OCI-LY1 (cell line): ENCODE results near the gene PCBP4.

ENCODE experiments used
- H2AFZ ChIP-seq: fragments of 200-600 bp; sonication (generic), shearing (Covaris generic); 2 replicates; pipeline ENCODE4 v1.6.0; 2014; ENCODE audit warnings: antibody characterized with exemption, mild to moderate bottlenecking, low read length
- H3F3A ChIP-seq: fragments of 200-600 bp; sonication (generic), shearing (Covaris generic); 2 replicates; pipeline ENCODE4 v1.6.0; 2014; ENCODE audit warnings: mild to moderate bottlenecking, antibody characterized with exemption, low read length, moderate library complexity; ENCODE audit not compliant: insufficient read depth
- H3K27ac ChIP-seq: fragments of 200-600 bp; sonication (generic); 2 replicates; pipeline ENCODE4 v1.5.1; 2014; ENCODE audit warnings: low read length, mixed run types, mild to moderate bottlenecking, low read depth; ENCODE audit not compliant: poor library complexity, severe bottlenecking
- H3K27me3 ChIP-seq: fragments of 200-600 bp; sonication (generic); 2 replicates; pipeline ENCODE4 v1.6.0; 2014; ENCODE audit warnings: antibody characterized with exemption, mild to moderate bottlenecking, low read length, moderate library complexity; ENCODE audit not compliant: insufficient read depth
- H3K36me3 ChIP-seq: fragments of 200-600 bp; sonication (generic); 2 replicates; pipeline ENCODE4 v1.6.1; 2014; ENCODE audit warnings: mild to moderate bottlenecking, antibody characterized with exemption, low read length, moderate library complexity, mixed read lengths; ENCODE audit not compliant: insufficient read depth
- H3K4me1 ChIP-seq: fragments of 200-600 bp; sonication (generic); 2 replicates; pipeline ENCODE4 v1.5.1; 2014; ENCODE audit warnings: mild to moderate bottlenecking, low read length, moderate library complexity; ENCODE audit not compliant: insufficient read depth, severe bottlenecking
- H3K4me2 ChIP-seq: fragments of 200-600 bp; sonication (generic), shearing (Covaris generic); 2 replicates; pipeline ENCODE4 v1.6.1; 2014; ENCODE audit warnings: low read length
- H3K4me3 ChIP-seq: fragments of 200-600 bp; sonication (generic); 2 replicates; pipeline ENCODE4 v1.5.1; 2014; ENCODE audit warnings: low read length, low read depth, mild to moderate bottlenecking, mixed read lengths; ENCODE audit not compliant: poor library complexity, severe bottlenecking
- H3K79me2 ChIP-seq: fragments of 200-600 bp; shearing (Covaris generic); 2 replicates; pipeline ENCODE4 v1.6.1; 2016; ENCODE audit warnings: mixed run types, low read length, mixed read lengths; ENCODE audit not compliant: insufficient read depth
- H3K9ac ChIP-seq: fragments of 200-600 bp; sonication (generic), shearing (Covaris generic); 2 replicates; pipeline ENCODE4 v1.6.1; 2014; ENCODE audit warnings: mild to moderate bottlenecking, low read length, mixed read lengths
- H3K9me2 ChIP-seq: fragments of 200-600 bp; sonication (generic), shearing (Covaris generic); 2 replicates; pipeline ENCODE4 v1.6.1; 2014; ENCODE audit warnings: low read depth, mild to moderate bottlenecking, low read length, mixed read lengths
- H3K9me3 ChIP-seq: fragments of 200-600 bp; shearing (Covaris generic); 2 replicates; pipeline ENCODE4 v1.6.1; 2014; ENCODE audit warnings: low read length, mixed read lengths
- H4K20me1 ChIP-seq: fragments of 200-600 bp; sonication (generic), shearing (Covaris generic); 2 replicates; pipeline ENCODE4 v1.6.0; 2016; ENCODE audit warnings: mild to moderate bottlenecking, low read length; ENCODE audit not compliant: insufficient read depth
- EZH2 ChIP-seq: fragments of 200-600 bp; sonication (generic), shearing (Covaris generic); IDR thresholded peaks from 2 replicates; pipeline ENCODE4 v1.8.0; 2017; ENCODE audit warnings: borderline replicate concordance, mixed run types, mild to moderate bottlenecking, antibody characterized with exemption, low read length, moderate library complexity, mixed read lengths
- TF ChIP-seq, protein P1 (sequence below): fragments of 200-600 bp; sonication (generic), shearing (Covaris generic); IDR thresholded peaks from 2 replicates; pipeline ENCODE4 v1.5.1; 2017; ENCODE audit warnings: mild to moderate bottlenecking, antibody characterized with exemption, low read length, moderate library complexity, mixed read lengths

Gene PCBP4

DNA sequence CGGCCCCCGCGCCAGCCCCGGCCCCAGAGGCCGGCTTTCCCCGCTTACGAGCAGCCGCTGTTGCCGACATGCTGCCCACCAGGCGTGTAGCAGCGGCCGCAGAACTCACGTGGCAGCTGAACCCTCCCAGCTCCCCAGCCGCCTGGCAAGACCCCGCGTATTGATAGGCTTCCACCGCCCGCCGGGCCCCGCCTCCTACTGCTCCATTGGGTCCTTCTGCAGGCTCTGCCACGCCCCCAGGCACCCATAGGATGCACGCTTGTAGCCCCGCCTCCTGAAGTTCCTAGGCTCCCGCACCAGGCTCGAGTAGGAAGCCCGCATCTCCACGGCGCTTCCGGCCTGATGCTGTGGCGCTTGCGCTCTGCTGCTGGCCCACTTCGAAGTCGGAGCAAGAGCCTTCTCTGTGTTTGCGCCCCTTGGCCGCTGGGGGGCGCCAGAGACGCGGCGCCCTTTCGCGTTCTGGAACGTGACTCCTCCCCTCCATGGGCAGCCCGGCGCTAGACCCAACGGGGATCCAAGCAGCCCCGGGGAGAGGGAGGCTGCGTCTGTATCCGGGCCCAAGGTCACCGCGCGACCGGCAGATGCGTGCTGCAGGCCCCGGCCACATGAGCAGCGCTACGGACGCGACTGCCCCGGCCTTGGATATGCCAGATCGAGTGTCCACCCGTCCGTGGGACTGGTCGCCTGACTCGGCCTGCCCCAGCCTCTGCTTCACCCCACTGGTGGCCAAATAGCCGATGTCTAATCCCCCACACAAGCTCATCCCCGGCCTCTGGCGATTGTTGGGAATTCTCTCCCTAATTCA, 25.3 kb downstream of the PCBP4 start, which contains the start of the genes PARP3 and RRP9:
Gene PARP3 (plus strand): TSS at position 566 of the 805 bp plus-strand sequence. CDS start 993 bp downstream, outside the sequence.
Gene RRP9 (minus strand): TSS at position 107 of the 805 bp plus-strand sequence. CDS start 37 bp downstream, at position 70.
- no peaks in the 10 kb centered on the region for H3K27me3 ChIP-seq
- peak within 1 kb of the TSS; percentile 88 for H3K4me2 ChIP-seq
- H3K36me3 ChIP-seq = peaks cover 13% of the 10 kb centered on the region; the same call in 1 of the 2 replicates
- no peaks in the 10 kb centered on the region for H3K9me2 ChIP-seq
- no peak within 1 kb of the TSS; the same call in 1 of the 2 replicates for H2AFZ ChIP-seq
- H3K27ac ChIP-seq = no peak within 1 kb of the TSS
- no peaks in the 10 kb centered on the region for H3K9me3 ChIP-seq
- TF ChIP-seq EZH2 = no peak
- TF ChIP-seq, protein P1, sequence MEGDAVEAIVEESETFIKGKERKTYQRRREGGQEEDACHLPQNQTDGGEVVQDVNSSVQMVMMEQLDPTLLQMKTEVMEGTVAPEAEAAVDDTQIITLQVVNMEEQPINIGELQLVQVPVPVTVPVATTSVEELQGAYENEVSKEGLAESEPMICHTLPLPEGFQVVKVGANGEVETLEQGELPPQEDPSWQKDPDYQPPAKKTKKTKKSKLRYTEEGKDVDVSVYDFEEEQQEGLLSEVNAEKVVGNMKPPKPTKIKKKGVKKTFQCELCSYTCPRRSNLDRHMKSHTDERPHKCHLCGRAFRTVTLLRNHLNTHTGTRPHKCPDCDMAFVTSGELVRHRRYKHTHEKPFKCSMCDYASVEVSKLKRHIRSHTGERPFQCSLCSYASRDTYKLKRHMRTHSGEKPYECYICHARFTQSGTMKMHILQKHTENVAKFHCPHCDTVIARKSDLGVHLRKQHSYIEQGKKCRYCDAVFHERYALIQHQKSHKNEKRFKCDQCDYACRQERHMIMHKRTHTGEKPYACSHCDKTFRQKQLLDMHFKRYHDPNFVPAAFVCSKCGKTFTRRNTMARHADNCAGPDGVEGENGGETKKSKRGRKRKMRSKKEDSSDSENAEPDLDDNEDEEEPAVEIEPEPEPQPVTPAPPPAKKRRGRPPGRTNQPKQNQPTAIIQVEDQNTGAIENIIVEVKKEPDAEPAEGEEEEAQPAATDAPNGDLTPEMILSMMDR = peak; percentile 98
- peak within 1 kb of the TSS; percentile 96 for H3K4me3 ChIP-seq
- peak within 1 kb of the TSS; percentile 90 for H3K9ac ChIP-seq
- H3K79me2 ChIP-seq = peaks cover 7% of the 10 kb centered on the region; the same call in 1 of the 2 replicates
- H3F3A ChIP-seq = no peaks in the 10 kb centered on the region
- H3K4me1 ChIP-seq = peaks cover 29% of the 10 kb centered on the region
- H4K20me1 ChIP-seq = no peaks in the 10 kb centered on the region

DNA sequence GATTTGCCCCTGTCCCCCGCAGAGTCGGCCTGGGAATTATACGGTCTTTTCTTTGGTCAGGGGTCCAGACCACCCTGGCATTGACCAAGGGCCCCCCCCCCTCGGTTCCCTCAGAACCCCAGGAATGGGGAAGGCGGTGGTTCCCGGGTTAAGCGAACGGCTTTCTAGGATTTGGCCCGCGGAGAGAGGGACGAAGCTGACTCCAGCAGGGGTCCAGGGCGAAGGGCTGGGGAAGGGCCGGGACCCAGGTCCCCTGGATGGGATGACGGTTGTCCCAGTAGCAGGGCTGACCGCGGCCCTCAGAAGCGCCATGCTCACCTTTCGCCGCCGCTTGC, 25.8 kb downstream of the PCBP4 start:
- no peaks in the 10 kb centered on the region for H3K27me3 ChIP-seq
- peak overlapping the region; percentile 88 for H3K4me2 ChIP-seq
- TF ChIP-seq, protein P1 = no peak
- no peak for TF ChIP-seq EZH2
- peaks cover 7% of the 10 kb centered on the region; the same call in 1 of the 2 replicates for H3K79me2 ChIP-seq
- H3K9me2 ChIP-seq = no peaks in the 10 kb centered on the region
- no peak overlapping the region; the same call in 1 of the 2 replicates for H2AFZ ChIP-seq
- peaks cover 19% of the 10 kb centered on the region; the same call in 1 of the 2 replicates for H3K36me3 ChIP-seq
- no peaks in the 10 kb centered on the region for H4K20me1 ChIP-seq
- no peaks in the 10 kb centered on the region for H3K9me3 ChIP-seq
- no peaks in the 10 kb centered on the region for H3F3A ChIP-seq
- no peak overlapping the region for H3K27ac ChIP-seq
- peaks cover 29% of the 10 kb centered on the region for H3K4me1 ChIP-seq
- H3K4me3 ChIP-seq = peak overlapping the region; percentile 96
- peak overlapping the region; percentile 90 for H3K9ac ChIP-seq

DNA sequence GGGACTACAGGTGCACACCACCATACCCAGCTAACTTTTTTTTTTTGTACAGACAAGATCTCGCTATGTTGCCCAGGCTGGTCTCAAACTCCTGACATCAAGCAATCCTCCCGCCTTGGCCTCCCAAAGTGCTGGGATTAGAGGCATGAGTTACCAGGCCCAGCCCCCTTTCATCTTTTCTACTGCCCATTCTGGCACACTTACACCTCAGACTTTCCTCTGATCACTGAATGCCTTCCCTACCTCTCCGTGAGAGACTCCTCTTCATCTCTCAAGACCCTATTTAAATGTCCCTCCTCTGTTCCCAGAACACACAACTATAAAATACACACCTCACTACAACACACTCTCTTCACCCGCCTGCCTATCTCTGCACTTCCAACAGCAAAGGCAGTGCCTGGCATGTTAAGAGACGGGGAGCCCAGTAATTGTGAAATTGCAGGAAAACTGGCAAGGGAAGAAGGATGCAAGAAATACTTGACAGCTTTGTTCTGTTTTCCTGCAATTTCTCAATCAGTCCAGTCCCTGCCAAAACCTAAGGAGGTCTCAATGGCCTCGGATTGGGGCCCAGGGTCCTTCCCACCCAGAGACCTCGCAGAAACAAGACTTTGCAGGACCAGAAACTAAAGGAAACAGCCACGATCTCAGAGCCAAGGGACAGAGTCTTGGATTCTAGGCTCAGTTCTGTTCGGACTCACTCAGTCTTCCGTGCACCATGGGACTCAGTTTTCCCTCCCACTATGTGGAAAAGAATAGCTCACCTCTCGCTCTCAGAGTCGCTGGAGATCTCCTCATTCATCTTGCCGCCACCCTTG, 26.4 kb downstream of the PCBP4 start:
- peaks cover 24% of the 10 kb centered on the region; the same call in 1 of the 2 replicates for H3K36me3 ChIP-seq
- H2AFZ ChIP-seq = no peak overlapping the region; the same call in 1 of the 2 replicates
- TF ChIP-seq, protein P1 = no peak
- TF ChIP-seq EZH2 = no peak

More for the DNA sequence above, 26.4 kb downstream of the PCBP4 start:
- Histone ChIP-seq H4K20me1 (no peaks in the 10 kb centered on the region), H3K27ac (no peak overlapping the region), H3K9me3 (no peaks in the 10 kb centered on the region), H3K79me2 (peaks cover 7% of the 10 kb centered on the region; the same call in 1 of the 2 replicates), H3K9ac (peak overlapping the region; percentile 90), H3K4me1 (peaks cover 29% of the 10 kb centered on the region), H3K27me3 (no peaks in the 10 kb centered on the region), H3K4me2 (peak overlapping the region; percentile 88), H3K4me3 (peak overlapping the region; percentile 96), H3K9me2 (no peaks in the 10 kb centered on the region), H3F3A (no peaks in the 10 kb centered on the region)
